Erythroblast (primary cell): ENCODE measurements around the gene DNAH10.

Experiments
- GATA1 ChIP-seq: IDR thresholded peaks from 2 replicates; pipeline ENCODE4 v1.6.1; 2011; ENCODE audit warnings: low read depth, mild to moderate bottlenecking, control low read depth, low read length, moderate library complexity
- POLR2A ChIP-seq: IDR thresholded peaks from 2 replicates; pipeline ENCODE4 v1.6.1; 2011; ENCODE audit warnings: mild to moderate bottlenecking, low read length

DNA sequence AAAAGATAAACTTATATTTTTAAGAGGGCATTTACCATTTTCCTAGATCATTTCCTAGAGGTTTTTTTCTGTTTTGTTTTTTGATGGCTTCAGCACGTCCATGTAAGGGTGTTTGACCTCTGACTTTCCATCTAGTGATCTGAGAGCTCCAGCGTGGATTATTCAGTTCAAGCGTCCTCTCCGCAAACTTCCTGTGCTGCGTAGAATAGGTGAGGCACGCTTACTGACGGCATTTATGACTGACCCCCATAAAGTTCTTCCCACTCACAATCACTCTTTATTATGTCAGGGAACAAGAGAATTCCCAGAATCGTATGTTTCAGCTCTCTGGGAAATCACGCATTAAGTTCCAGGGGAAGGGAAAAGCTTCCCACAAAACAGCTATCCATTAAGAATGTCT lies 194.1 kb downstream of the DNAH10 start:
- TF ChIP-seq POLR2A (no peak), GATA1 (no peak)
